Astrocyte of the spinal cord (primary cell): ENCODE measurements around the gene SMYD3.

Source experiments
- DNase-seq: peaks from one replicate; pipeline ENCODE4 v3.0.0; 2011; ENCODE audit warnings: low read depth, low spot score
- H3K4me3 ChIP-seq: 2 replicates; pipeline ENCODE4 v1.5.1; 2011; ENCODE audit warnings: low read depth, mild to moderate bottlenecking, low read length, moderate library complexity
- in situ Hi-C: cut with HindIII; loops from 2 replicates; pipeline ENCODE4 v1.10.0; 2017; ENCODE audit warnings: low sequenced_read_pairs
- TF ChIP-seq, protein P1 (sequence below): IDR thresholded peaks from 2 replicates; pipeline ENCODE4 v1.5.1; 2012; ENCODE audit warnings: low read depth, mild to moderate bottlenecking, low read length, inconsistent platforms

SMYD3 gene

DNA sequence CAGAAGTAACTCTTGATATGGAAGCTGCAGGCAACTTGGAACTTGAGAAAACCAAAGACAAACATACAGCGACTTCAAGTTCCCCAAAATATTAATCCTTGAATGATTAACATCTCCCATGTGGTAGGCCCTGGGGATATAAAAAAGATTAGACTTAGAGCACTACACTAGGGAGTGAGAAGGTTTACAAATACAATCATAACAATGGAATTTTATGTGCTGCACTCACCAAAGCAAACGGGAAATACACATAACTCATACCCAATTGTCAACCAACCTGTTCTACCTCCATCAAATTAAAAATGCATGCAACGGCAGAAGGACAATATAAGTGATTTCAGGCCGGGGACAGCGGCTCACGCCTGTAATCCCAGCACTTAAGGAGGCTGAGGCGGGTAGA lies 3.7 kb downstream of the SMYD3 start:
- TF ChIP-seq, protein P1, sequence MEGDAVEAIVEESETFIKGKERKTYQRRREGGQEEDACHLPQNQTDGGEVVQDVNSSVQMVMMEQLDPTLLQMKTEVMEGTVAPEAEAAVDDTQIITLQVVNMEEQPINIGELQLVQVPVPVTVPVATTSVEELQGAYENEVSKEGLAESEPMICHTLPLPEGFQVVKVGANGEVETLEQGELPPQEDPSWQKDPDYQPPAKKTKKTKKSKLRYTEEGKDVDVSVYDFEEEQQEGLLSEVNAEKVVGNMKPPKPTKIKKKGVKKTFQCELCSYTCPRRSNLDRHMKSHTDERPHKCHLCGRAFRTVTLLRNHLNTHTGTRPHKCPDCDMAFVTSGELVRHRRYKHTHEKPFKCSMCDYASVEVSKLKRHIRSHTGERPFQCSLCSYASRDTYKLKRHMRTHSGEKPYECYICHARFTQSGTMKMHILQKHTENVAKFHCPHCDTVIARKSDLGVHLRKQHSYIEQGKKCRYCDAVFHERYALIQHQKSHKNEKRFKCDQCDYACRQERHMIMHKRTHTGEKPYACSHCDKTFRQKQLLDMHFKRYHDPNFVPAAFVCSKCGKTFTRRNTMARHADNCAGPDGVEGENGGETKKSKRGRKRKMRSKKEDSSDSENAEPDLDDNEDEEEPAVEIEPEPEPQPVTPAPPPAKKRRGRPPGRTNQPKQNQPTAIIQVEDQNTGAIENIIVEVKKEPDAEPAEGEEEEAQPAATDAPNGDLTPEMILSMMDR: no peak
- in situ Hi-C loops: no loop called here
- H3K4me3 ChIP-seq: no peak overlapping the region
- no peak for DNase-seq

DNA sequence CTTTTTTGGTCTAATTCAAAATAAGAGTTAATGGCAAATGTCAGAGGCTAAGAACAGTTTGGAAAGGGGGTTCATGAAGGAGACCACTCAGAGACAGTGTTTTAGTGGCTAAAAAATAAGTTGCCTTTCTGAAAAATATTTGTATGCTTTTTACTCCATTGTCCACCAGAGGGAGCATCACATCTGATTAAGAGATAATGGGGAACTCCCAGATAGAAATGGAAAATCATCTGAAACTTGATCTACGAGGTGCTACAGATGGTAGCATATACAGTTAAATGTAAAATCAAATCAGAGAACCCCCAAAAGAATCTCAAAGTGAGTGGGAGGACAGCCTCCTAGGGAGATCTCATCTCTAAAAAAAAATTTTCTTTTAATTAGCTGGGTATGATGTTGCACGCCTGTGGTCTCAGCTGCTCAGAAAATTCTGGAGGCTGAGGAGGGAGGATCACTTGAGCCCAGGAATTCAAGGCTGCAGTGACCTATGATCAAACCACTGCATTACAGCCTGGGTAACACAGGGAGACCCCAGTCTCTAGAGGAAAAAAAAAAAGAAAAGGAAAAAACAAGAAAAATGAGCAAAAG lies 9.7 kb downstream of the SMYD3 start:
- in situ Hi-C loops: no loop called here
- TF ChIP-seq, protein P1: peak; percentile 62
- peak; percentile 78 for DNase-seq
- no peak overlapping the region for H3K4me3 ChIP-seq

DNA sequence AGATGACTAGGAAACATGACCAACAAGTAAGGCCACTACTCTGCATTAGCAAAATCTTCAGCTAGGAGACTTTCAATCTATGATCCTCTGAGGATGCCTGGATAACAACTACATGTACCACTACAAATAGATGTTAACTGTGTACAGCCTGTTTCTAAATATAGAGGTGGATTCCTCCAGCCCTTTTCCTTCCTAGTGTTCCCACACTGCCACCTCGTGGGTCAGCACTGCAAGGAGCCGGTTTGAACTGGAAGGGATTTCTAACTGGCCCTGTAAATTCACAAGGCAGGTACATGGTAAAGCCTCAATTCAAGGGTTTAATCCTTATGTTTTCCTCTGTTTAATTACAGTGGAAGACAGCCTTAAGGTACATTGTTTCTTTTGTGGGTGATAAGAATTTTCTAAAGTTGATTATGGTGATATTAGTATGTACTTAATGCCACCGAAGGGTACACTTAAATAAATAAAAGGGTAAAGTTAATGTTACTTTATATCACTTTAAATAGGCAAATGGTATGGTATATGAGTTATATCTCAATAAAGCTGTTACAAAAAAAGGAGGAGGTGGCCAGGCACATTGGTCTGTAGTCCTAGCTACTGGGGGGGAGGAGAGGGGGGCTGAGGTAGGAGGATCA lies 14.4 kb downstream of the SMYD3 start:
- in situ Hi-C loops: no loop called here
- no peak overlapping the region for H3K4me3 ChIP-seq
- DNase-seq: peak; percentile 81
- TF ChIP-seq, protein P1: peak; percentile 93

DNA sequence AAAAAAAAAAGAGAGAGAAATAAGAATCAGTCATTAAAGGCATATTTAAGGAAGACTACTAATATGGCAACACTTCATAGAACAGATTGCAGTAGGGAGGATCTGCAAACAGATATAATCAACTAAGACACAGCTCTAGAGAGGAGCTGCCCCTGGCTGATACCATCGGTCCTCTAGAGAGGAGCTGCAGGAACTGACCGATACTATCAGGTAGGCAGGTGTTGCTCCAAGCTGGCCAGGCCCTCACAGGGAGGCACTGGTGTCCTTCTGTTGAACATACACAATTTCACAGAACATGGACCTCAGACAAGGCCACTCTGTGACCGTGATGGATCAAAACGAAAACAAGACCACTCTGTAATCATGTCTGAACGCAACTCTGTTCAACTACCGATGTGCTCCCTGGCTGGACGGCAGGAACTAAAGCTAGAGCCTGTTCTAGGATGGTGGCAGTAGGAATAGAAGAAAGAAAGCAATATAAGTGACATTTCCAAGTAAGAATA lies 15.5 kb downstream of the SMYD3 start:
- in situ Hi-C loops: no loop called here
- TF ChIP-seq, protein P1: no peak
- DNase-seq: no peak

DNA sequence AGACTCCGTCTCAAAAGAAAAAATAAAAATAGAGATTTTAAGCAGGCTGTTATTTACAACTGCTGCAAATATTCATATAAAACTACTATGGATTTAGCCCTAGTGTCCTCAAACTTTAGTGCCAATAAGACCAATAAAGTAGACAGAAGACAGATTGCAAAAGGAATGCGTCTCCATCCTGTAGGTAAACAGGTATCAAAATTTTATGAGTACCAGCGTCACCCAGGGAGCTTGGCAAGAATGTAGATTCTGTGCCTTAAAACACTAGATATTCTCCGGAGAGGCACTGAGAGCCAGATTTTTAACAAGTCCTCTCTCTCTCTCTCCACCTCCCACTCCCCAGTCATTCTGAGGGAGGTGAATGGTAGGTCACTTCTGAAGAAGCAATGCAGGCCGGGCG lies 18.4 kb downstream of the SMYD3 start:
- in situ Hi-C loops: no loop called here
- DNase-seq: no peak
- TF ChIP-seq, protein P1: no peak
- no peak overlapping the region for H3K4me3 ChIP-seq

More for the DNA sequence above, 15.5 kb downstream of the SMYD3 start:
- H3K4me3 ChIP-seq: no peak overlapping the region

DNA sequence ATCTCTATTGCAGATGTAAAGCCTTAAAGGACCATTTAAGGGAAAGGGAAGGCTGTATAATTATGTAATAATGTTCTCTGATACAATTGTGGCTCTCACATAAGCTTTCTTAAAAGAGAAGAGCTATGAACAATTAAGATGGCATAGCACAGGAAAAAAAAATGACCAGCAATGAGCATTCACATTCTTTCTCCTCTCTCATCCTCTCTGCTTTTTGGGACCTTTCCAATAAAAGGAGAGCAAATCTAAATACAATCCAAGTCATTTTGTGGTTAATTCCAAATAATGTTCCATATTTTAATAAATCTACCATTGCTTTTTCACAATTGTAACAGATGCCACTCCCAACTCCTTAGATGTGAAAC lies 23.5 kb downstream of the SMYD3 start:
- H3K4me3 ChIP-seq: no peak overlapping the region
- no peak for DNase-seq
- TF ChIP-seq, protein P1: no peak
- in situ Hi-C loops: no loop called here
